Measurements from ENCODE around the gene PRELID3B.

The PRELID3B gene

GRCh38 chr20:58991715-58992114, 50.9 kb downstream of the PRELID3B start:
- TF ChIP-seq CTCF (IDR thresholded peaks at IDR 0.05; ENCODE audit: low read depth, low read length, missing control alignments), result no peak
- DNase-seq (ENCODE audit: low read depth), result no peak

GRCh38 chr20:58990651-58991445, 51.7 kb downstream of the PRELID3B start:
- TF ChIP-seq CTCF (IDR thresholded peaks at IDR 0.05; ENCODE audit: low read depth, low read length, missing control alignments), result no peak

More at GRCh38 chr20:58991715-58992114, 50.9 kb downstream of the PRELID3B start:
- H3K4me3 ChIP-seq (ENCODE audit: low read depth, low read length), result no peak overlapping the region

GRCh38 chr20:58989196-58989595, 53.4 kb downstream of the PRELID3B start:
- DNase-seq (ENCODE audit: low read depth), result no peak
- TF ChIP-seq CTCF (IDR thresholded peaks at IDR 0.05; ENCODE audit: low read depth, low read length, missing control alignments), result no peak
- no peak overlapping the region for H3K4me3 ChIP-seq (ENCODE audit: low read depth, low read length)

More at GRCh38 chr20:58990651-58991445, 51.7 kb downstream of the PRELID3B start:
- DNase-seq (ENCODE audit: low read depth), result no peak
- no peak overlapping the region for H3K4me3 ChIP-seq (ENCODE audit: low read depth, low read length)

- DNase-seq (ENCODE audit: low read depth), result no peak
- no peak for TF ChIP-seq CTCF (IDR thresholded peaks at IDR 0.05; ENCODE audit: low read depth, low read length, missing control alignments)
- no peak overlapping the region for H3K4me3 ChIP-seq (ENCODE audit: low read depth, low read length)
Observed at GRCh38 chr20:58988565-58988882, 54.1 kb downstream of the PRELID3B start.

- no peak for TF ChIP-seq CTCF (IDR thresholded peaks at IDR 0.05; ENCODE audit: low read depth, low read length, missing control alignments)
- DNase-seq (ENCODE audit: low read depth), result no peak
- H3K4me3 ChIP-seq (ENCODE audit: low read depth, low read length), result no peak overlapping the region
Observed at GRCh38 chr20:58987790-58988564, 54.6 kb downstream of the PRELID3B start.

- no peak for DNase-seq (ENCODE audit: low read depth)
- H3K4me3 ChIP-seq (ENCODE audit: low read depth, low read length), result no peak overlapping the region
- no peak for TF ChIP-seq CTCF (IDR thresholded peaks at IDR 0.05; ENCODE audit: low read depth, low read length, missing control alignments)
Observed at GRCh38 chr20:58986968-58987517, 55.5 kb downstream of the PRELID3B start.

Measured in GM12864 (cell line).